GM23338 (cell line): ENCODE results near the gene CDKN2A. TPM values are rescaled to one million over a fixed set of nuclear protein-coding genes. Genes with fewer than 3 reads are reported as not detected.

Experiments used
- ATAC-seq: fragments of 200-7000 bp; cut with Tn5 transposase; 3 replicates; pipeline ENCODE4 v1.9.1; 2020
- DNase-seq: peaks from one replicate; pipeline ENCODE4 v3.0.0-alpha.2; 2015; ENCODE audit warnings: low spot score
- H2AFZ ChIP-seq: fragments of 200-600 bp; sonication (generic); 2 replicates; pipeline ENCODE4 v1.8.0; 2016; ENCODE audit warnings: antibody characterized with exemption, mild to moderate bottlenecking, moderate library complexity
- H3F3A ChIP-seq: fragments of 200-600 bp; sonication (generic); replicated peaks from 2 replicates; pipeline ENCODE4 v1.8.0; 2017; ENCODE audit warnings: antibody characterized with exemption, mixed run types, low read depth
- H3K27ac ChIP-seq: fragments of 200-600 bp; sonication (generic); 2 replicates; pipeline ENCODE4 v1.6.1; 2016; ENCODE audit warnings: low read depth
- H3K27me3 ChIP-seq: fragments of 200-600 bp; sonication (generic); 2 replicates; pipeline ENCODE4 v1.8.0; 2016; ENCODE audit warnings: mild to moderate bottlenecking, mixed run types, moderate library complexity; ENCODE audit not compliant: insufficient read depth
- H3K36me3 ChIP-seq: fragments of 200-600 bp; sonication (generic); 2 replicates; pipeline ENCODE4 v1.8.0; 2016; ENCODE audit warnings: mild to moderate bottlenecking; ENCODE audit not compliant: insufficient read depth
- H3K4me1 ChIP-seq: fragments of 200-600 bp; sonication (generic); 2 replicates; pipeline ENCODE4 v1.8.0; 2016; ENCODE audit warnings: mild to moderate bottlenecking, moderate library complexity; ENCODE audit not compliant: insufficient read depth
- H3K4me2 ChIP-seq: fragments of 200-600 bp; sonication (generic); 2 replicates; pipeline ENCODE4 v1.7.1; 2017; ENCODE audit warnings: mixed run types
- H3K4me3 ChIP-seq: fragments of 200-600 bp; sonication (generic); 2 replicates; pipeline ENCODE4 v1.6.1; 2016; ENCODE audit warnings: mixed run types
- H3K79me2 ChIP-seq: fragments of 200-600 bp; sonication (generic); replicated peaks from 2 replicates; pipeline ENCODE4 v1.8.0; 2017; ENCODE audit warnings: mild to moderate bottlenecking; ENCODE audit not compliant: insufficient read depth
- H3K9me2 ChIP-seq: fragments of 200-600 bp; sonication (generic); 2 replicates; pipeline ENCODE4 v1.8.0; 2017; ENCODE audit not compliant: insufficient read depth
- H4K20me1 ChIP-seq: fragments of 200-600 bp; sonication (generic); replicated peaks from 2 replicates; pipeline ENCODE4 v1.8.0; 2017; ENCODE audit warnings: mild to moderate bottlenecking; ENCODE audit not compliant: insufficient read depth
- H3K27ac Mint-ChIP-seq: 2 replicates; pipeline ENCODE4 v1.8.0; 2020; ENCODE audit warnings: inconsistent platforms, mild to moderate bottlenecking, moderate library complexity, mixed read lengths
- H3K27me3 Mint-ChIP-seq: 3 replicates; pipeline ENCODE4 v1.8.0; 2022; ENCODE audit warnings: low read depth, mild to moderate bottlenecking, moderate library complexity, mixed read lengths, inconsistent platforms; ENCODE audit not compliant: insufficient read depth, poor library complexity
- H3K36me3 Mint-ChIP-seq: 3 replicates; pipeline ENCODE4 v1.8.0; 2021; ENCODE audit warnings: low read depth, mild to moderate bottlenecking, inconsistent platforms, moderate library complexity, mixed read lengths
- H3K4me1 Mint-ChIP-seq: 3 replicates; pipeline ENCODE4 v1.8.0; 2020; ENCODE audit warnings: mild to moderate bottlenecking, inconsistent platforms, mixed read lengths
- H3K4me3 Mint-ChIP-seq: 3 replicates; pipeline ENCODE4 v1.8.0; 2021; ENCODE audit warnings: moderate library complexity, mild to moderate bottlenecking, inconsistent platforms, mixed read lengths
- H3K9me3 Mint-ChIP-seq: 3 replicates; pipeline ENCODE4 v1.8.0; 2020; ENCODE audit warnings: moderate library complexity, mild to moderate bottlenecking, inconsistent platforms, mixed read lengths
- CREB1 ChIP-seq: fragments of 250-450 bp; sonication (Bioruptor Pico); IDR thresholded peaks from 2 replicates; pipeline ENCODE4 v1.5.0; 2020; ENCODE audit warnings: low read depth, mild to moderate bottlenecking, moderate library complexity
- EZH2 ChIP-seq: fragments of 200-600 bp; sonication (generic); IDR thresholded peaks from one replicate; pipeline ENCODE4 v1.8.0; 2017; ENCODE audit warnings: antibody characterized with exemption, mild to moderate bottlenecking, low read depth; ENCODE audit not compliant: unreplicated experiment
- EZH2phosphoT487 ChIP-seq: fragments of 200-600 bp; sonication (generic); IDR thresholded peaks from one replicate; pipeline ENCODE4 v1.8.1; 2018; ENCODE audit warnings: antibody characterized with exemption; ENCODE audit not compliant: unreplicated experiment
- NANOG ChIP-seq: IDR thresholded peaks from 2 replicates; pipeline ENCODE4 v1.6.1; 2016; ENCODE audit warnings: antibody characterized with exemption, borderline replicate concordance
- POLR2AphosphoS5 ChIP-seq: IDR thresholded peaks from 2 replicates; pipeline ENCODE4 v1.6.1; 2016; ENCODE audit warnings: antibody characterized with exemption, low read depth
- ZNF331 ChIP-seq: fragments of 250-450 bp; sonication (Bioruptor Pico); IDR thresholded peaks from 2 replicates; pipeline ENCODE4 v1.5.0; 2020; ENCODE audit warnings: low read depth, mild to moderate bottlenecking, moderate library complexity
- polyA plus RNA-seq: library from polyadenylated mRNA; unstranded; fragments of >200 nt; fragmentation: Nextera tagmentation; extraction: Ambion mirVana; gene quantifications from 2 replicates; pipeline ENCODE4 v1.2.1, GENCODE V29; 2016
- total RNA-seq: library from RNA; depleted of rRNA; stranded (reverse); fragments of >200 nt; shearing (Covaris generic); gene quantifications from 2 replicates; pipeline ENCODE4 v1.2.3, GENCODE V29; 2014
- TF ChIP-seq, protein P1 (sequence below): fragments of 250-450 bp; sonication (Bioruptor Pico); IDR thresholded peaks from 2 replicates; pipeline ENCODE4 v1.5.0; 2020; ENCODE audit warnings: mild to moderate bottlenecking, moderate library complexity

Gene CDKN2A
- total and polyA plus RNA-seq, 2 experiments from 2014 or later: 0.87 to 2.7 TPM

DNA sequence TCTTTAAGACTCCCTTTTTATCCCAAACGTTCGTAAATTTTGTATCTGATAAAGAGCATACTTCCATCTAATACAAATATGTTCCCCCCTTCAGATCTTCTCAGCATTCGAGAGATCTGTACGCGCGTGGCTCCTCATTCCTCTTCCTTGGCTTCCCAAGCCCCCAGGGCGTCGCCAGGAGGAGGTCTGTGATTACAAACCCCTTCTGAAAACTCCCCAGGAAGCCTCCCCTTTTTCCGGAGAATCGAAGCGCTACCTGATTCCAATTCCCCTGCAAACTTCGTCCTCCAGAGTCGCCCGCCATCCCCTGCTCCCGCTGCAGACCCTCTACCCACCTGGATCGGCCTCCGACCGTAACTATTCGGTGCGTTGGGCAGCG, 19.9 kb downstream of the CDKN2A start:
- Histone ChIP-seq H3F3A (peaks cover 34% of the 10 kb centered on the region), H3K4me3 (peak overlapping the region; percentile 60), H3K4me1 (peaks cover 26% of the 10 kb centered on the region), H4K20me1 (peaks cover 25% of the 10 kb centered on the region), H3K79me2 (no peaks in the 10 kb centered on the region), H3K36me3 (no peaks in the 10 kb centered on the region), H3K27me3 (peaks cover 100% of the 10 kb centered on the region), H3K4me2 (peak overlapping the region; percentile 88), H3K27ac (no peak overlapping the region), H3K9me2 (no peaks in the 10 kb centered on the region), H2AFZ (peak overlapping the region; percentile 87)
- no peak for ATAC-seq
- H3K4me3 Mint-ChIP-seq: peak overlapping the region; percentile 75
- peaks cover 26% of the 10 kb centered on the region for H3K4me1 Mint-ChIP-seq
- peaks cover 3% of the 10 kb centered on the region; the same call in 1 of the 3 replicates for H3K9me3 Mint-ChIP-seq
- peak; percentile 77 for TF ChIP-seq EZH2
- TF ChIP-seq POLR2AphosphoS5: no peak
- H3K27me3 Mint-ChIP-seq: peaks cover 98% of the 10 kb centered on the region
- no peak overlapping the region for H3K27ac Mint-ChIP-seq
- no peaks in the 10 kb centered on the region; the same call in 2 of the 3 replicates for H3K36me3 Mint-ChIP-seq
- DNase-seq: no peak

DNA sequence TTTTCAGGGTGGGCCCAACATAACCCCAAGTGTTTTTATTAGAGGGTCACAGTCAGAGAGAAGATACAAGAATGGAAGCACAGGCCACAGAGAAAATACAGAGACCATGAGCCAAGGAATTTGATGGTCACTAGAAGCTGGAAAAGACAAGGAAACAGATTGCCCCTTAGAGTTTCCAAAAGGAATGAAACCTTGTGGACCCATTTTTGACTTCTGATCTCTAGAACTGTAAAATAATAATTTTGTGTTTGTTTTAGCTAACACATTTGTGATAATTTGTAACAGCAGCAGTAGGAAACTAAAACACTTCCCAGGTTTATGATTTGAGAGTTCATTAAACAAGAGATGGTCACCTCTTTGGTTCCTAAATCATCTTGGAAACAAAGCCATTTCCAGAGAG, 21.8 kb downstream of the CDKN2A start:
- Mint-ChIP-seq H3K4me3 (no peak overlapping the region), H3K9me3 (peaks cover 3% of the 10 kb centered on the region; the same call in 2 of the 3 replicates)

DNA sequence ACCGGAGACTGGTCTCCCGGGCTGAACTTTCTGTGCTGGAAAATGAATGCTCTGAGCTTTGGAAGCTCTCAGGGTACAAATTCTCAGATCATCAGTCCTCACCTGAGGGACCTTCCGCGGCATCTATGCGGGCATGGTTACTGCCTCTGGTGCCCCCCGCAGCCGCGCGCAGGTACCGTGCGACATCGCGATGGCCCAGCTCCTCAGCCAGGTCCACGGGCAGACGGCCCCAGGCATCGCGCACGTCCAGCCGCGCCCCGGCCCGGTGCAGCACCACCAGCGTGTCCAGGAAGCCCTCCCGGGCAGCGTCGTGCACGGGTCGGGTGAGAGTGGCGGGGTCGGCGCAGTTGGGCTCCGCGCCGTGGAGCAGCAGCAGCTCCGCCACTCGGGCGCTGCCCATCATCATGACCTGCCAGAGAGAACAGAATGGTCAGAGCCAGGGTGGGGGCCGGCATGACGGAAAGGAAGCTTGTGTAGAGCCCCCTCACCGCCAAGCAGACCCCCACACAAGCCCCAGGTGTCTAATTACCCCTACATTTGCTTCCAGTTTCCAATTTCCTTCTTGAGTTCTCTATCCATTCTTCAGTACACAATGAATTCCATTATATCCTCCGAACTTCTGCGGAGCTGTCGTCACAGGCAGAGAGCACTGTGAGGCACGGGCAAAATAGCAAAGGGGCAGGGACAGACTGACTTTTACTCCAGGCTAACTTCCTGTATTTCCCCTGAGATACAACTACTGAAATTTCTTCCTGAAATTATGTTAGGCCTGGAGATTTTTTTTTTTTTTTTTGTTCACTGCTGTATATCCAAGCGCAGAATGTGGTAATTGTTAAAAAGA, 23.2 kb downstream of the CDKN2A start:
- no peak overlapping the region for H3K27ac ChIP-seq
- H3K4me3 ChIP-seq: peak overlapping the region; percentile 43
- H3K4me2 ChIP-seq: peak overlapping the region; percentile 69
- Mint-ChIP-seq H3K36me3 (no peaks in the 10 kb centered on the region; the same call in 2 of the 3 replicates), H3K27ac (no peak overlapping the region), H3K4me3 (peak overlapping the region; percentile 53), H3K27me3 (peaks cover 98% of the 10 kb centered on the region), H3K9me3 (peaks cover 3% of the 10 kb centered on the region; the same call in 2 of the 3 replicates), H3K4me1 (peaks cover 50% of the 10 kb centered on the region)
- H4K20me1 ChIP-seq: peaks cover 39% of the 10 kb centered on the region
- H3K4me1 ChIP-seq: peaks cover 56% of the 10 kb centered on the region
- peaks cover 100% of the 10 kb centered on the region for H3K27me3 ChIP-seq
- no peak overlapping the region for H2AFZ ChIP-seq
- peak; percentile 1 for ATAC-seq
- peak; percentile 50 for DNase-seq
- H3K79me2 ChIP-seq: no peaks in the 10 kb centered on the region
- peaks cover 60% of the 10 kb centered on the region for H3F3A ChIP-seq
- no peaks in the 10 kb centered on the region for H3K9me2 ChIP-seq
- no peaks in the 10 kb centered on the region; the same call in 1 of the 2 replicates for H3K36me3 ChIP-seq
- TF ChIP-seq NANOG: no peak
- peak; percentile 79 for TF ChIP-seq EZH2phosphoT487
- TF ChIP-seq ZNF331 (CRISPR knock-in tag): no peak
- peak; percentile 96 for TF ChIP-seq EZH2
- TF ChIP-seq, protein P1, sequence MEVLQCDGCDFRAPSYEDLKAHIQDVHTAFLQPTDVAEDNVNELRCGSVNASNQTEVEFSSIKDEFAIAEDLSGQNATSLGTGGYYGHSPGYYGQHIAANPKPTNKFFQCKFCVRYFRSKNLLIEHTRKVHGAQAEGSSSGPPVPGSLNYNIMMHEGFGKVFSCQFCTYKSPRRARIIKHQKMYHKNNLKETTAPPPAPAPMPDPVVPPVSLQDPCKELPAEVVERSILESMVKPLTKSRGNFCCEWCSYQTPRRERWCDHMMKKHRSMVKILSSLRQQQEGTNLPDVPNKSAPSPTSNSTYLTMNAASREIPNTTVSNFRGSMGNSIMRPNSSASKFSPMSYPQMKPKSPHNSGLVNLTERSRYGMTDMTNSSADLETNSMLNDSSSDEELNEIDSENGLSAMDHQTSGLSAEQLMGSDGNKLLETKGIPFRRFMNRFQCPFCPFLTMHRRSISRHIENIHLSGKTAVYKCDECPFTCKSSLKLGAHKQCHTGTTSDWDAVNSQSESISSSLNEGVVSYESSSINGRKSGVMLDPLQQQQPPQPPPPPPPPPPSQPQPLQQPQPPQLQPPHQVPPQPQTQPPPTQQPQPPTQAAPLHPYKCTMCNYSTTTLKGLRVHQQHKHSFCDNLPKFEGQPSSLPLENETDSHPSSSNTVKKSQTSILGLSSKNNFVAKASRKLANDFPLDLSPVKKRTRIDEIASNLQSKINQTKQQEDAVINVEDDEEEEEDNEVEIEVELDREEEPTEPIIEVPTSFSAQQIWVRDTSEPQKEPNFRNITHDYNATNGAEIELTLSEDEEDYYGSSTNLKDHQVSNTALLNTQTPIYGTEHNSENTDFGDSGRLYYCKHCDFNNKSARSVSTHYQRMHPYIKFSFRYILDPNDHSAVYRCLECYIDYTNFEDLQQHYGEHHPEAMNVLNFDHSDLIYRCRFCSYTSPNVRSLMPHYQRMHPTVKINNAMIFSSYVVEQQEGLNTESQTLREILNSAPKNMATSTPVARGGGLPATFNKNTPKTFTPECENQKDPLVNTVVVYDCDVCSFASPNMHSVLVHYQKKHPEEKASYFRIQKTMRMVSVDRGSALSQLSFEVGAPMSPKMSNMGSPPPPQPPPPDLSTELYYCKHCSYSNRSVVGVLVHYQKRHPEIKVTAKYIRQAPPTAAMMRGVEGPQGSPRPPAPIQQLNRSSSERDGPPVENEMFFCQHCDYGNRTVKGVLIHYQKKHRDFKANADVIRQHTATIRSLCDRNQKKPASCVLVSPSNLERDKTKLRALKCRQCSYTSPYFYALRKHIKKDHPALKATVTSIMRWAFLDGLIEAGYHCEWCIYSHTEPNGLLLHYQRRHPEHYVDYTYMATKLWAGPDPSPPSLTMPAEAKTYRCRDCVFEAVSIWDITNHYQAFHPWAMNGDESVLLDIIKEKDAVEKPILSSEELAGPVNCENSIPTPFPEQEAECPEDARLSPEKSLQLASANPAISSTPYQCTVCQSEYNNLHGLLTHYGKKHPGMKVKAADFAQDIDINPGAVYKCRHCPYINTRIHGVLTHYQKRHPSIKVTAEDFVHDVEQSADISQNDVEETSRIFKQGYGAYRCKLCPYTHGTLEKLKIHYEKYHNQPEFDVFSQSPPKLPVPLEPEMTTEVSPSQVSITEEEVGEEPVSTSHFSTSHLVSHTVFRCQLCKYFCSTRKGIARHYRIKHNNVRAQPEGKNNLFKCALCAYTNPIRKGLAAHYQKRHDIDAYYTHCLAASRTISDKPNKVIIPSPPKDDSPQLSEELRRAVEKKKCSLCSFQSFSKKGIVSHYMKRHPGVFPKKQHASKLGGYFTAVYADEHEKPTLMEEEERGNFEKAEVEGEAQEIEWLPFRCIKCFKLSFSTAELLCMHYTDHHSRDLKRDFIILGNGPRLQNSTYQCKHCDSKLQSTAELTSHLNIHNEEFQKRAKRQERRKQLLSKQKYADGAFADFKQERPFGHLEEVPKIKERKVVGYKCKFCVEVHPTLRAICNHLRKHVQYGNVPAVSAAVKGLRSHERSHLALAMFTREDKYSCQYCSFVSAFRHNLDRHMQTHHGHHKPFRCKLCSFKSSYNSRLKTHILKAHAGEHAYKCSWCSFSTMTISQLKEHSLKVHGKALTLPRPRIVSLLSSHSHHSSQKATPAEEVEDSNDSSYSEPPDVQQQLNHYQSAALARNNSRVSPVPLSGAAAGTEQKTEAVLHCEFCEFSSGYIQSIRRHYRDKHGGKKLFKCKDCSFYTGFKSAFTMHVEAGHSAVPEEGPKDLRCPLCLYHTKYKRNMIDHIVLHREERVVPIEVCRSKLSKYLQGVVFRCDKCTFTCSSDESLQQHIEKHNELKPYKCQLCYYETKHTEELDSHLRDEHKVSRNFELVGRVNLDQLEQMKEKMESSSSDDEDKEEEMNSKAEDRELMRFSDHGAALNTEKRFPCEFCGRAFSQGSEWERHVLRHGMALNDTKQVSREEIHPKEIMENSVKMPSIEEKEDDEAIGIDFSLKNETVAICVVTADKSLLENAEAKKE (CRISPR knock-in tag): no peak

More for the DNA sequence above, 21.8 kb downstream of the CDKN2A start:
- Histone ChIP-seq H4K20me1 (peaks cover 32% of the 10 kb centered on the region), H3K9me2 (no peaks in the 10 kb centered on the region), H3K27ac (no peak overlapping the region), H3F3A (peaks cover 51% of the 10 kb centered on the region), H3K4me1 (peaks cover 44% of the 10 kb centered on the region), H2AFZ (no peak overlapping the region), H3K4me2 (no peak overlapping the region), H3K27me3 (peaks cover 100% of the 10 kb centered on the region), H3K79me2 (no peaks in the 10 kb centered on the region), H3K4me3 (no peak overlapping the region), H3K36me3 (no peaks in the 10 kb centered on the region; the same call in 1 of the 2 replicates)
- Mint-ChIP-seq H3K4me1 (peaks cover 41% of the 10 kb centered on the region), H3K27me3 (peaks cover 99% of the 10 kb centered on the region), H3K27ac (no peak overlapping the region), H3K36me3 (no peaks in the 10 kb centered on the region; the same call in 2 of the 3 replicates)
- DNase-seq (no peak), ATAC-seq (no peak)
- TF ChIP-seq EZH2 (peak; percentile 25), CREB1 (CRISPR knock-in tag) (no peak)
